ENCODE results near the gene PPP6C.
A peak's percentile ranks its signal among the peaks of the same experiment; 100 is the strongest.
"Not testable (repeated sequence)": the region's sequence is repeated elsewhere in the genome, so short reads cannot be mapped to it uniquely, and the experiment has no call there.

The PPP6C gene

GRCh38 chr9:125131778-125132177, 57.8 kb downstream of the PPP6C start:
- no peak overlapping the region for H3K27ac ChIP-seq
- no peak for TF ChIP-seq CTCF (IDR thresholded peaks at IDR 0.05; ENCODE audit: low read depth, low read length, missing control alignments)

GRCh38 chr9:125126019-125126746, 63.4 kb downstream of the PPP6C start:
- in situ Hi-C loops (cut with HindIII; ENCODE audit: low pct_ligation_motif_present, low sequenced_read_pairs) = no loop called here
- DNase-seq = peak; percentile 97
- Histone ChIP-seq H3K27ac (no peak overlapping the region), H3K4me3 (ENCODE audit: low read depth, low read length) (no peak overlapping the region), H3K27me3 (replicated peaks) (no peaks in the 10 kb centered on the region), H3K36me3 (replicated peaks) (no peaks in the 10 kb centered on the region)
- no peak for TF ChIP-seq CTCF (IDR thresholded peaks at IDR 0.05; ENCODE audit: low read depth, low read length, missing control alignments)

More at GRCh38 chr9:125131778-125132177, 57.8 kb downstream of the PPP6C start:
- no peak overlapping the region for H3K4me3 ChIP-seq (ENCODE audit: low read depth, low read length)
- H3K27me3 ChIP-seq (replicated peaks) = no peaks in the 10 kb centered on the region
- in situ Hi-C loops (cut with HindIII; ENCODE audit: low pct_ligation_motif_present, low sequenced_read_pairs) = no loop called here
- H3K36me3 ChIP-seq (replicated peaks) = no peaks in the 10 kb centered on the region
- no peak for DNase-seq

- no peak for DNase-seq
- H3K27me3 ChIP-seq (replicated peaks) = no peaks in the 10 kb centered on the region
- no peak overlapping the region for H3K4me3 ChIP-seq (ENCODE audit: low read depth, low read length)
- in situ Hi-C loops (cut with HindIII; ENCODE audit: low pct_ligation_motif_present, low sequenced_read_pairs) = no loop called here
- no peak for TF ChIP-seq CTCF (IDR thresholded peaks at IDR 0.05; ENCODE audit: low read depth, low read length, missing control alignments)
- H3K36me3 ChIP-seq (replicated peaks) = no peaks in the 10 kb centered on the region
- no peak overlapping the region for H3K27ac ChIP-seq
Measured at GRCh38 chr9:125125523-125125922, 64.1 kb downstream of the PPP6C start.

- in situ Hi-C loops (cut with HindIII; ENCODE audit: low pct_ligation_motif_present, low sequenced_read_pairs) = no loop called here
- H3K27me3 ChIP-seq (replicated peaks) = no peaks in the 10 kb centered on the region
- TF ChIP-seq CTCF (IDR thresholded peaks at IDR 0.05; ENCODE audit: low read depth, low read length, missing control alignments) = no peak
- DNase-seq = no peak
- H3K4me3 ChIP-seq (ENCODE audit: low read depth, low read length) = no peak overlapping the region
- no peaks in the 10 kb centered on the region for H3K36me3 ChIP-seq (replicated peaks)
- no peak overlapping the region for H3K27ac ChIP-seq
Measured at GRCh38 chr9:125121146-125121545, 68.5 kb downstream of the PPP6C start.

GRCh38 chr9:125119643-125120286, 69.8 kb downstream of the PPP6C start:
- no peak for DNase-seq
- H3K4me3 ChIP-seq (ENCODE audit: low read depth, low read length) = no peak overlapping the region

GRCh38 chr9:125118696-125119095, 70.9 kb downstream of the PPP6C start:
- H3K27ac ChIP-seq; H3K4me3 ChIP-seq (ENCODE audit: low read depth, low read length); H3K27me3 ChIP-seq (replicated peaks); in situ Hi-C loops (cut with HindIII; ENCODE audit: low pct_ligation_motif_present, low sequenced_read_pairs); H3K36me3 ChIP-seq (replicated peaks); DNase-seq: not testable (repeated sequence)

More at GRCh38 chr9:125119643-125120286, 69.8 kb downstream of the PPP6C start:
- Histone ChIP-seq H3K27ac (no peak overlapping the region), H3K27me3 (replicated peaks) (no peaks in the 10 kb centered on the region), H3K36me3 (replicated peaks) (no peaks in the 10 kb centered on the region)
- peak; percentile 4 for TF ChIP-seq CTCF (IDR thresholded peaks at IDR 0.05; ENCODE audit: low read depth, low read length, missing control alignments)
- in situ Hi-C loops (cut with HindIII; ENCODE audit: low pct_ligation_motif_present, low sequenced_read_pairs) = no loop called here

- DNase-seq; H3K4me3 ChIP-seq (ENCODE audit: low read depth, low read length); in situ Hi-C loops (cut with HindIII; ENCODE audit: low pct_ligation_motif_present, low sequenced_read_pairs); H3K27ac ChIP-seq; H3K36me3 ChIP-seq (replicated peaks); H3K27me3 ChIP-seq (replicated peaks): not testable (repeated sequence)
Measured at GRCh38 chr9:125114503-125114902, 75.1 kb downstream of the PPP6C start.
